Esophagus (tissue), 2 donors: Measurements from ENCODE around the gene SLC12A8. TPM values are rescaled to one million over a fixed set of nuclear protein-coding genes. Genes with fewer than 3 reads are reported as not detected.

Experiments
- H3K27ac ChIP-seq, 2 donors: one replicate each; pipeline ENCODE4 v1.5.1; 2013; ENCODE audit warnings: low read depth in 2 of 2, mild to moderate bottlenecking in 2 of 2, inconsistent platforms in 1 of 2, low read length in 1 of 2, moderate library complexity in 1 of 2
- H3K27me3 ChIP-seq, 2 donors: one replicate each; pipeline ENCODE4 v1.6.1; 2013; ENCODE audit warnings: low read length in 2 of 2, control low read depth in 1 of 2, mild to moderate bottlenecking in 1 of 2; ENCODE audit not compliant: insufficient read depth in 2 of 2, control insufficient read depth in 1 of 2
- H3K36me3 ChIP-seq, 2 donors: one replicate each; pipeline ENCODE4 v1.6.1; 2013; ENCODE audit warnings: low read length in 1 of 2; ENCODE audit not compliant: control insufficient read depth in 2 of 2, insufficient read depth in 2 of 2
- H3K4me1 ChIP-seq, 2 donors: one replicate each; pipeline ENCODE4 v1.6.1; 2013; ENCODE audit warnings: low read length in 1 of 2; ENCODE audit not compliant: control insufficient read depth in 2 of 2, insufficient read depth in 2 of 2
- H3K4me3 ChIP-seq, 2 donors: one replicate each; pipeline ENCODE4 v1.5.1; 2013; ENCODE audit warnings: low read length in 2 of 2, mild to moderate bottlenecking in 2 of 2, low read depth in 1 of 2, moderate library complexity in 1 of 2
- H3K9me3 ChIP-seq, 2 donors: one replicate each; pipeline ENCODE4 v1.6.1; 2013; ENCODE audit warnings: mild to moderate bottlenecking in 2 of 2, low read depth in 1 of 2, low read length in 1 of 2, moderate library complexity in 1 of 2; ENCODE audit not compliant: control insufficient read depth in 2 of 2, insufficient read depth in 1 of 2
- WGBS, 2 donors: extraction: QIAGEN DNeasy Blood & Tissue Kit; methylation state at CpG; one replicate each; pipeline ENCODE4 v1.1.7; 2013; 5-methylcytosine and 5-hydroxymethylcytosine counted together
- polyA plus RNA-seq, 2 donors: library from polyadenylated mRNA; stranded (reverse); fragments of 200-250 nt; gene quantifications; one replicate each; pipeline ENCODE4 v1.2.3, GENCODE V29; 2013
- donor health status: healthy with polysubstance abuse.
- donor health status: Bipolar disorder and iron deficiency.

The SLC12A8 gene
- polyA plus RNA-seq, 2 donors, result 2.7 TPM

DNA sequence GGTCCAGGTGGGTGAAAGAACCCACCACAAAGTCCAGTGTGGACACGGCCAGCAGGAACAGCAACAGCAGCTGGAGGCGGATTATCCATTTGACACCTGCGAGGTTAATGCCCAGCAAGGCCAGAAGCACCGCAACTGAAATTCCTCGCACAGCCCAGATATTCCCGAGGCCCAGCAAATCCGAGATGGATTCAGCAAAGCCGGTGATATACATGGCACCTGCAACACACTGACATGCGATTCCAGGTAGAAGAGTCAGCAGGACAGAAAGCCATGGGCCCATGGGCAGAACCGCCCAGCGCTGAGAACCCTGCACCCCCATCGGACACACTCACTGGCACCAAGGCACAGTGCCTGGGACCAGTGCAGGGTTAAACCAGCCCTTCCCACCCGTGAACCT, 34.8 kb downstream of the SLC12A8 start:
- Histone ChIP-seq H3K9me3 (no peaks in the 10 kb centered on the region), H3K4me1 (no peaks in the 10 kb centered on the region), H3K27ac (no peak overlapping the region), H3K4me3 (no peak overlapping the region), H3K36me3 (no peaks in the 10 kb centered on the region), H3K27me3 (no peaks in the 10 kb centered on the region)
- 96% methylated on average over 13 of the region's 13 CpGs for WGBS, 2 donors

DNA sequence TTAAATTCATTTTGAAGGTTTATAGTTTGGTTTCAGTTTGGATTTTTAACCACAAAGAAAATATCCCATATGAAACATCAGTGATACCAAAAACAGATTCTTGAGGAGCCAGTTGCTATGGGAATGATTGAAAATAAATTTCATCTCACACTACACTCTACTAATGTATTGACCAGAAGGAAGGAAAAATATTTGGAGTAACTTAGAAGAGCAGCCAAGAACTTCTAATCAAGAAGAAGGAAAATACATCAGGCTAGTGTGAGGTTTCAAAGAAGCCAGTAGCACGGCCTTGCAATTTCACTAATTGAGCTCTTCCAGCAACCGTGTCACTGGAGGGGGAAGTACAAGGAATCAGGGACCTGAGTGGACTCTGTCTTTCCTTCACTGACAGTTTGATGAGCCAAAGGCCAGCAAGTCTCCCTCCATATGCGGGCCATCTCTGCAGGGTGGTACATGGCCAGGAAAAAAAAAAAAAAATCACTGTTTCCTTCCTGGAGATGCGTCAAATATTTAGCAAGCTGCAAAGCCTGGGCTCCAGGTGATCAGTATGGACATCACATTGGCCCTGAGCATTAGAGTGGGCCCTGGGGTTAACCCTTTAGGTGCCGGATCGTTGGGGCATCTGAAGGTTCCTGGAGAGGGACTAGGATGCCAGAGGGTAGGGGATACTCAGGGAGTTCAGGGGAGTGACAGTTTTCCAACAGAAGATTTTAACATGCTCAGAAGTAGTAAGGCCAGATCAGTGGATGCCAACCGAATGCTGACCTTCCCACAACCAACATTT, 37.1 kb downstream of the SLC12A8 start:
- H3K27ac ChIP-seq, result no peak overlapping the region
- no peaks in the 10 kb centered on the region for H3K36me3 ChIP-seq
- no peaks in the 10 kb centered on the region for H3K27me3 ChIP-seq
- H3K4me3 ChIP-seq, result no peak overlapping the region
- H3K4me1 ChIP-seq, result no peaks in the 10 kb centered on the region
- no peaks in the 10 kb centered on the region for H3K9me3 ChIP-seq
- WGBS, 2 donors, result 76 to 82% methylated on average over 7 of the region's 7 CpGs

DNA sequence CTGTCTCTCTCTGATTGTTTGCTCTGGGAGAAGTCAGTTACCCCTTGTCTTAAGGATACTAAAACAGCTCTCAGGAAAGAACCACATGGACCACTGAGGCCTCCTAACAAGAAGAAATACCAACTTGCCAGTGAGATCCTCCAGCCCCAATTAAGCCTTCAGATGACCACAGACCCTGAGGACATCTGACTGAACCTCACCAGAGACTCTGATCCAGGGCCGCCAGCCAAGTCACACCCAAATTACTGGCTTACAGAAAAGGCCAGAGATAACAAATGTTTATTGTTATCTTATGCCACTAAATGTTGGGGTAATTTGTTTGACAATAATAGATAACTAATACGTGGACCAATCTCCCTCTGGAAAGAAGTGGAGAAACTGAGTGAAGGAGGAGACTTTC, 40.2 kb downstream of the SLC12A8 start:
- 82 to 96% methylated on average over 2 of the region's 2 CpGs for WGBS, 2 donors
- Histone ChIP-seq H3K36me3 (peaks cover 0 to 1% of the 10 kb centered on the region in 2 donors), H3K4me1 (no peaks in the 10 kb centered on the region), H3K4me3 (no peak overlapping the region), H3K9me3 (no peaks in the 10 kb centered on the region), H3K27ac (no peak overlapping the region), H3K27me3 (no peaks in the 10 kb centered on the region)

DNA sequence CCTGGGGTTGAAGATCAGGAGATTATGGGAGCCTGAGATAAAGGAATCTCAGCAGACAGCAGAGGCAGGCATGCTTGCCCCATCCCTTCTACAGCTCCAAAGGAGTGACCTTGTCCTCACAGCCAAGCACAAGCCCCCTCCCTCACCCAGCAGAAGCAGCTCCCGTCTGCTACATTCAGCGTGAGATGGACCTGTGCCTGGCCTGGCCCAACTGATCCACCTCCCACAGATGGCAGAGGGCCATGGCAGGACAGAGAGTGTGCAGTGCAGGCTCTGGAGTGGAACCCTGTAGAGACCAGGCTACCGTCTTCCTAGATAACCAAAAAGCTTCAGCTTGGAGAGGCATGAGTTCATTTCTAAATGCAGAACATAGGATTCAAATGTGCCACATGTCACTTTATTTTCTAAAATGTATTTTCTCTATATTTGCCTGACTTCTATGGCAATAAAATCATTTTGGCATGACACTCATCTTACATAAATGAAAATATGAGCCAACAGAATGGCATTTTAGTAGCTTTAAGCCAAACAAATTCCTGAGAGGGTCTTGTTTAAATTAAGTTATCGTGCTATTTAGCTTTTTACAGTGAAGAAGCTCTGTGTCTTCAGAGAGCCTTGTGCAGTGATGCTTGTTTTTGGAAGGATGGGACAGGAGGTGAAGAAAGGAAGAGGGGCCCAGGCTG, 43.7 kb downstream of the SLC12A8 start:
- WGBS, 2 donors, result 74 to 75% methylated on average over 4 of the region's 4 CpGs

DNA sequence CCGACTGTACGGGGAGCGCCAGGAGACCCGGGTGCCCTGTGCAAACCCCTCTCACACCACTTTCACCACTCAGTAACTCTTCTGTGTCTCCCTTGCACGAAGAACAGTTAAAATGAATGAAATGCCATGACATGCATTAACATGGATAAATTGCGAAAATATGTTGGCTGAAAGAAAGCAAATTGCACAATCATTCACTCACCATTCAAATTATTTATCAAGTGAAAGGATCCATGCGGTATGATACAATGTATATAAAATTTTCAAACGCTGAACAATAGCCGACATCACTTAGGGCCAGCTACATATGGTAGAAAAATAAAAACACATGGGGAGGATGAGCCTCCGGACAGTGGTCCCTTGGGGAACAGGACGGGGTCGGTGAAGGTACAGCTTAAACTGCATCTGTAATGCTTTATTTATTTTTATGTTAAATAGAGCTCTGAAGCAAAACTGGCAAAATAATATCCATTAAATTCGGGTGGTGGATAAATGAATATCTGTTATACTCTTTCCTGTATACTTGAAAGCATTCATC, 45.9 kb downstream of the SLC12A8 start:
- H3K4me1 ChIP-seq, result peaks cover 2 to 21% of the 10 kb centered on the region in 2 donors
- peaks cover 0 to 1% of the 10 kb centered on the region in 2 donors for H3K36me3 ChIP-seq
- no peaks in the 10 kb centered on the region for H3K9me3 ChIP-seq
- 67 to 73% methylated on average over 13 of the region's 13 CpGs for WGBS, 2 donors
- no peaks in the 10 kb centered on the region for H3K27me3 ChIP-seq
- no peak overlapping the region for H3K27ac ChIP-seq
- no peak overlapping the region for H3K4me3 ChIP-seq

More for the DNA sequence above, 43.7 kb downstream of the SLC12A8 start:
- Histone ChIP-seq H3K9me3 (no peaks in the 10 kb centered on the region), H3K4me1 (peaks cover 0 to 9% of the 10 kb centered on the region in 2 donors), H3K27ac (no peak overlapping the region), H3K36me3 (peaks cover 0 to 1% of the 10 kb centered on the region in 2 donors), H3K27me3 (no peaks in the 10 kb centered on the region), H3K4me3 (no peak overlapping the region)

DNA sequence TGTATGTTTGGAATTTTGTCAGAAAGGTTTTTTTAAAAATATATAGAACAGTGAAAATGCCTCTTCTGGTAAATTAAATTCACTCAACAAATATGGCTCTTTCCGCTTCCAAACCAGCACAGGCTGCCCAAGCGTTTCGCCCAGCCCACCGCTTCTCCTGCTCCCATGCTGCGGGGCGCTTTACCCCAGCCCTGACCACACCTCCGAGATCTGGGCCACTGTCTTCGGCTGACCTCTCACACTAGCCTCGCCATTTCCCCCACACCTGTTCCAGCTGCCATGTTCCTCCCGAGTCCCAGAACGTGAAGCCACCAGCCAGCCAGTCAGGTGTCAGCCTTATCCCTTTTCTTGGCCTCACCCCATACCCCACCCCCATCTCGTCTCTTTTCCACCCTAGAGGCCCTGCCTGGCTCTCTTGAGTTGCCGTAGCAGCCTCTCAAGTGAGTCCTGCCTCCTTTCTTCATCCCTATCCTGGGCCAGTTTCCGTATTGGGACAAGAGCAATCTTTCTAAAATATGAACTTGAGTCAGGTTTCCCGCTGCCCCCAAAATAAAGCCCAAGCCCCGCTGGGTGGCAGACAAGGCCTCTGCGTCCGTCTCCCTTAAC, 46.5 kb downstream of the SLC12A8 start:
- Histone ChIP-seq H3K27ac (no peak overlapping the region), H3K27me3 (no peaks in the 10 kb centered on the region), H3K36me3 (peaks cover 0 to 1% of the 10 kb centered on the region in 2 donors), H3K4me3 (no peak overlapping the region), H3K9me3 (no peaks in the 10 kb centered on the region), H3K4me1 (peaks cover 2 to 22% of the 10 kb centered on the region in 2 donors)
- 91 to 92% methylated on average over 18 of the region's 18 CpGs for WGBS, 2 donors

DNA sequence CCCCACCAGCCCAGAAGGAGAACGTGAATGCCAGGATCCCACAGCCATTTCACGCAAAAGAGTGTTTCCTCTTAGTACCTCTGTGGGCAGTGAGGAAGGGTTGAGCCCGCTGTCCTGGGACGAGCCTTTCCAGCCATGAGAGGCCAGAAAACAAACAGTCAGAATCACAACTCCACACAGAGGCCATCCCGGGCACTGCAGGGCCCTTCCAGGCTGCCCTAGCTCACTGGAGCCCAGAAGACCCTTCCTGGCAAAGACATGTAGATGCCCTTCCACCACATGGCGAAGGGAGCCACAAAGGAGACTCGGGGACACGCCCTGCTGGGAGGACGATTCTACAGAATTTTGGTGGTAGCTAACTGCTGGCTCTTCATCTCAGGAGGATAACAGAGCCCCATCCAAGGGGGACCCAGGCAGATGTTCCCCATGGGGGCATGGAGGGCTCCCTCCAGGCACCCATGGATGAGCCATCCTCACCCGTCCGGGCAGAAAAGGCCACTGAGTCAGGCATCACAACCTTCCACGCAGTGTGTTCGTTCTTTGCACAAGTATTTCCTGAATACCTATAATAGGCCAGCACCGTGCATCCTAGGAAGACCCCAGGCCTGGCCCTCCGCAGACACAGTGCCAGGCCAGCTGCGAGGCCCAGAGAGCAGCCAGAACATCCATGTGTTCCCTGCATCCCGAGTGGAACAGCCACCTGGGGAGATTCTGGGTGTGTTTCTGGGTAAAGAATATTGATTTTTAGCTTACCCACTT, 47.2 kb downstream of the SLC12A8 start:
- 83 to 84% methylated on average over 17 of the region's 17 CpGs for WGBS, 2 donors
- no peaks in the 10 kb centered on the region for H3K27me3 ChIP-seq
- peak overlapping the region; percentile 76 to 91 for H3K27ac ChIP-seq
- peaks cover 5 to 26% of the 10 kb centered on the region in 2 donors for H3K4me1 ChIP-seq
- H3K4me3 ChIP-seq, result no peak overlapping the region
- H3K9me3 ChIP-seq, result no peaks in the 10 kb centered on the region
- H3K36me3 ChIP-seq, result peaks cover 0 to 1% of the 10 kb centered on the region in 2 donors

DNA sequence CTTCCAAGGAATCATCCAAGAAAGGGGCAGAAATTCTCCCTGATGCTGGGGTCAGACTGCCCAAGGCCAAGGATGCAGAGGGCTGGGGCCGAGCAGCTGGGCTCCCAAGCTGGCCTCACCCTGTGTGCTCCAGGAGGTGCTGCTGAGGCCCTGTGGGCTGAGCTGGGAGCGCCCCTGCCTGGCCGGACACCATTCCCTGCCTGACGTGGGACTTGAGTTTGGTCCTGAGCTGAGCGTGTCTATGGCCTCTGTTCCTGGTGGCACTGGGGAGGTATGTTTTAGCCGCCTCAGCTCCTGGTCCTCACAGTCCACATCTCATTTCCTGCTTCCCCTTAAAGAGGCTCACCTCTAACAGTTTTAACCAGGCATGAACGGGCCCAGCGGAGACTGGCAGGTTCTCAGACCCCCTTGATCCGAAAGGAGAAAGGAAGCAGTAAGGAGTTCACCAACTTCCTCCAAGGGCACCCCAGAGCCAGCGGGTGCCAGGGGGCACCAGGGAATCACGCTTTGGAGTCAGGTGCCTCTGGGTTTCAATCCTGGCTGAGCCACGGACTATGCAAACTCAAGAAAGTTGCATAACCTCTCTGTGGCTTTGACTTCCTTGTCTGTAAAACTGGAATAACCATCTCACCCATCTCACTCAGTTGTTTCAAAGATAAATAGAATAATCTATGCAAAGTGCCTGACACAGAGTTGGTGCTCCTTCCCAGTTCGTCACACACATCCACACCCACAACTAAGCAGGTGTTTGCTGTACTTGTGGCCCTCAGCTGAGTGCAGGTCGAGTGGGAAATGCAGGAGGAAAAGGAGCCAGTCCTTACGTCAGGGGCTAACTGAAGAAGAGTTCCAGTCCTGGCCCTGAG, 48.6 kb downstream of the SLC12A8 start:
- Histone ChIP-seq H3K27ac (peak overlapping the region; percentile 84 to 94), H3K9me3 (no peaks in the 10 kb centered on the region), H3K36me3 (peaks cover 0 to 1% of the 10 kb centered on the region in 2 donors), H3K4me1 (peaks cover 5 to 27% of the 10 kb centered on the region in 2 donors), H3K27me3 (no peaks in the 10 kb centered on the region), H3K4me3 (no peak overlapping the region)
- WGBS, 2 donors, result 64 to 77% methylated on average over 15 of the region's 15 CpGs
